GM18873 (cell line): ENCODE measurements around the gene MXI1.

ENCODE experiments used
- ATAC-seq: cut with Tn5 transposase; IDR thresholded peaks from one replicate; pipeline ENCODE4 v1.9.1; 2021; ENCODE audit warnings: mild to moderate bottlenecking, moderate library complexity, moderate number of reproducible peaks; ENCODE audit not compliant: unreplicated experiment, low FRiP score

Gene MXI1

DNA sequence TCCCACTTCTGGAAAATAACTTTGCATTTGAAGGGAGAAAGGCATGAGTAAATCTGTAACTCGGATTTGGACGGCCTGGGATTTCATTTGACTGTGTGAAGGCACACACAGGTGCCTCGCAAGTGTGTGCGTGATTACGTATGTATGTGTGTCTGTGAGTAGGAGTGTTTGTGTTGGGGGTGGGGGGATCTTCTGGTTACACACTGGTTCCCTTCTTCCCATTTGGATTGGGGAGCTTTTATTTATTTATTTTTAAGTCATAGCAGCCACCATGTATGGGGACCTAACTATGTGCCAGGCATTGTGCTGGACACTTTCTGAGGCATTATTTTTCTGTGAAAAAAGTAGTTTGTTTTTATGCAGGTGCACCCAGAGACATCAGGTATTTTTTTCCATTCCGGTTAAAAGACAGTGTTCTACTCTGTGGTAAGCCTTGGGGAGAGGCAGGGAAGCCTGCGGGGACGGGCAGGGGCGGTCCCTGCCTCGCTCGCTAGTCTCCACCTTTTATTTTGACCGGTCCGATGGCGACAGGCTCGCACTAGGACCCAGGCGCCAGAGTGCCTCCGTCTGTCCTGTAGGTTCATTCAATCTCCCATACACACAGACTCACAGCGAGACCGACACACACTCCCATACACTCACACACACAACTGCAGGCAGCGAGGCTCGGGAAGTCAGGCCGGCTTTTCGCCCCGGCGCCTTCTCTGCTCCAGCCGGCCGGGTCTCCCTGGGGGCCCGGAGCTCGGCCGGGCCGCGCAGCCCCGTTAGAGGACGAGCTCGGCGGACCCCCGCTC, at the start of gene MXI1:
Gene MXI1, plus strand, starts transcription at position 595 of the 794 bp plus-strand sequence. CDS start 204 bp downstream, outside the sequence.
- peak; percentile 43 for ATAC-seq

- no peak for ATAC-seq
Measured at GRCh38 chr10:110158051-110159005, 49.1 kb upstream of the MXI1 start.

DNA sequence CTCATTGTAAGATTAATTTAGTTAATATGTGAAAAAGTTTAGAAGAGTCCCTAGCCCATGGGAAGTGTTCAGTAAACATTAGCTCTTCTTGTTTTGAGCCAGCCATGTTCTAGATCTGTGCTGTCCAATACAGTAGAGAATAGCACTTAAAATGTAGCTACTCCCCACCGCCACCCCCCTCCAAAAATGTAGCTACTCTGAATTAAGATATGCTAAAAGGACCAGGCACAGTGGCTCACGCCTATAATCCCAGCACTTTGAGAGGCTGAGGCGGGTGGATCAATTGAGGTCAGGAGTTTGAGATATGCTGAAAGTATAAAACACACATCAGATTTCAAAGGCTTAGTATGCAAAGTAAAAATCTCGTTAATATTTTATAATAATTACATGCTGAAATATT, 47.3 kb upstream of the MXI1 start:
- ATAC-seq, result no peak

GRCh38 chr10:110160522-110160921, 46.9 kb upstream of the MXI1 start:
- ATAC-seq, result no peak

DNA sequence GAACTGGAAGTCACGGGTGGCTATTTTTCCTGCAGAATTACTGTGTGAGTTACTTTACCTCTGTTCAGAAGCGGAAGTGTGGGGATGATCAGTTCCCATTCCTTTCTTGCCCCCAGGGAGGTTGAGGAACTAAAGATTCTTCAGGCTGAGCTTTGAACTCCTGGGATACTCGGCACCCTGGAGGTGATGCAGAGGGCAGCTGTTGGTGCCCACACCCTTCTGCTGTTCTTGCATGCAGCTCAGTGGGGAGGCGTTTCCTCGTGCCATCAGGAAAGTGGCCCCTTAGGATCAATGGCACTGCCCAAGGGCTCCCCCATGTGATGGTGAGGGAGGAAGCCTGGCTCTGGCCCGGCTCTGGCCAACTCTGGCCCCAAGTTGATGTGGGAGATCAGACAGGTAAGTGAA, 44.7 kb upstream of the MXI1 start:
- ATAC-seq, result no peak

GRCh38 chr10:110163192-110163773, 44.1 kb upstream of the MXI1 start:
- no peak for ATAC-seq

- ATAC-seq, result no peak
Measured at GRCh38 chr10:110163841-110164240, 43.6 kb upstream of the MXI1 start.

DNA sequence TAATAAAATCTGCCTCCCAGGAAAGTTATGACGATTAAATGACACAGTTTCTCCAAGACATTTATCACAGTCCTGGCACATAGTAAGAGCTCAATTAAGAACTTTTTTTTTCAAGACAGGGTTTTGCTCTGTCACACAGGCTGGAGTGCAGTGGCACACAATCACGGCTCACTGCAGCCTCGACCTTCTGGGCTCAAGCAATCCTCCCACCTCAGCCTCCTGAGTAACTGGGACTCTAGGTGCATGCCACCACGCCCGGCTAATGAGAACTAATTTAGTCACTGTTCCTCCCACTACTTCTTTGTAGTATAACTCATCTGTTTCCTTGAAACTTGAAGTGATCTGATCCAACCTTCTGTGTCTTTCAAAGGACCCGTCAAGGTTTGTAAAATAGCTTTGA, 42.2 kb upstream of the MXI1 start:
- no peak for ATAC-seq

- ATAC-seq, result no peak
Measured at GRCh38 chr10:110167149-110167548, 40.3 kb upstream of the MXI1 start.

- ATAC-seq, result no peak
Measured at GRCh38 chr10:110168601-110169481, 38.6 kb upstream of the MXI1 start.

DNA sequence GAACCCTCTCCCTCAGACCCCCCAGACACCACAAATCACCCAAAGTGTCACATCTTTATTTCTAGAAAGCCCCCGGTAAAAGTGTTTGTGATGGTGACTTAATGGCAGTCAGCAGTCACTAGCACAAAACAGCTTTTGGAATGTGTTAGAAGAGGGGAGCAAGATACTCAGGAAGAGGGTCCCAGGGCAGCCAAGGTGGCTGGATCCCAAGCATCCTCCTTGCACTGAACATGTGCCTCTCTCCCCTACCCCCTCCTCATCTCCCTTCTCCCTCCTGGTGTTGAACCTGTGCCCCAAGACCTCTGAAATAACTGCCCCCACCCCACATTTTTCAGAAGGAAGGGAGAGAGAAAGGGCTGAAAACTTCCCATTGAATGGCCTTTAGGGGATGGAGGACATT, 37.8 kb upstream of the MXI1 start:
- no peak for ATAC-seq

GRCh38 chr10:110170142-110170971, 37.0 kb upstream of the MXI1 start:
- no peak for ATAC-seq

- ATAC-seq, result no peak
Measured at GRCh38 chr10:110171032-110171431, 36.4 kb upstream of the MXI1 start.

- ATAC-seq, result no peak
Measured at GRCh38 chr10:110172155-110172554, 35.2 kb upstream of the MXI1 start.

DNA sequence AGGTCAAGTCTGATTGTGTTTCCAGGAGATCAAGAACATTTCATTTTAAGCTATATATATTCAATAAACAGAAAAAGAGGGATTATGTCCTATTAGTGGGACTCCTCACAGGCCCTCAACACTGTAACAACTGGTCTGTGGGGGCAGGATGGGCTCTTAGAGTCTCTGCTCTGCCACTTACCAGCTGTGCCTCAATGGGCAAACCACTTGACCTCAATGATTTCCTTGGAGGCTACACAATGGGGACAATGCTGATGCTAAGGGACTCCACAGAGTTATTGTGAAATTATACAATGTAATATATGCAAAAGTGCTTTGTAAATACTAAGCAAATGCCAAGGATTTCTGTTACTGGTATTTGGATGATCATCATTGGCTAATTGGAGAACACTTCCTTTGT, 33.2 kb upstream of the MXI1 start:
- no peak for ATAC-seq

DNA sequence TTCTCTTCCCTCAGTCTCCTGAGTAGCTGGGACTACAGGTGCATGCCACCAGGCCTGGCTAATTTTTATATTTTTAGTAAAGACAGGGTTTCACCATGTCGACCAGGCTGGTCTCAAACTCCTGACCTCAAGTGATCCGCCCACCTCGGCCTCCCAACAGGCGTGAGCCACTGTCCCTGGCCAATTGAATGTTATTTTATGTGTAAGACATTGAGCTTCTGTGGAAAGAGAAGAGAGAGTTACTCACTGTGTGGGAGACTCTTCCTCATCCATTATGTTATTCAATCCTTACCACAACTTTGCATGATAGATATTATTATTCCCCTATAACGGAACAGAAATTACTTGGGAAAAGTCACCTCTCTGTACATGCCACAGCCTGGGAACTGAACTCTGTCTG, 32.6 kb upstream of the MXI1 start:
- ATAC-seq, result no peak

DNA sequence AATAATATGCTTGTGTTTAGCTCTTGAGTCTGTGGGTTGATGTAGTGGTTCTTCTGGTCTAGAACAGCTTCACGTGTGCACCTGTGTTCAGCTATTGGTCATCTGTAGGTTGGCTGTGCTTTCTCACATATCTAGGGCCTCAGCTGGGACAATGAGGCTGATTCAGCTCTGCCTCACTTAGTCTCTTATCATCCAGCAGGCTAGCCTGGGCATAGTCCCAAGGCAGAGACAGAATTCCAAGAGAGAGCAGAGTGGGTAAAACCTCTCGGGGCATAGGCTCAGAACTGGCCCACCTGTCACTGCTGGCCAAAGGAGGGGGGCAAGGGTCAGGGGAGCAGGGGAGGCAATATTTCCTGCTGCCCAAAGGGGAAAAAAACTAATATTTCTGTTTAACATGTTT, 32.0 kb upstream of the MXI1 start:
- no peak for ATAC-seq

DNA sequence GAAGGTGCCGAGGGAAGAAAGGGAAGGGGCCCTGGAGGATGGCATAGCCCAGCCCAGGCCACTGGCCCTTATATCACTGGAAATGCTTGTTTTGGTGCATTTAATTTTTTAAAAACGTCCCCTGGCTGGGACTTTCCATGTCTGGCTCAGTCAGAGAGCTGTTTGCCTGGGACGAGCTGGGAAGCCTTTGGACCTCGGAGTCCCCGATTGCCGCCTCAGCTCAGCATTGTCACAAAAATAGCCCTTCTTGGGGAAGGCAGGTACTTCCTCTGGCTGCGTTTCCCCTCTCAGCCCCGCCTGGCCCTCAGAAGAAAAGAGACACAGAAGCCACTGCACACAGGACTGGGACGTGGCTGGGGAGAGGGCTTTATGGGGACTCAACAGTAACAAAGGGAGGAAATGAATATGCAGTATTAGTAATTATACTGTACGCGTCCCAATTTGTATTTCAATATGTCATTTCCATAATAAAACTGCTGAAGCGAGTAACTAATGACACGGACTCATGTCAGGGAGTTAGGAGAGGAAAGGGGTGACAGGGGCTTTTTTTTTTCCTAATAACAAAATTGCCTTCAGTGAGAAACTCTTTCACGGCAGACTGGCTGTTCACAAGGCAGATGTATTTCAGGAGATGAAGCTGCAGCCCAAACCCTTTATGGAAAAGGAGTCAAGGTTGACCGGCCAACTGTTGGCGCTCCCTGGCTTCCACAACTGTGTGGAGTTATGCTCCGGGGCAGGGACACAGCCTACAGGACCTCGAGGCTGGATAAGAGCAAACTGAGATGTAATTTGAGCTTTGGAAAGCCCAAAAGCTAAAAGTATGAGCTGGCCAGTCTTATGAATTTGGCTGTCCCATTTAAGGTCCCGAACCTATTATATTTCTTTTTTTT, 31.0 kb upstream of the MXI1 start:
- no peak for ATAC-seq
